Astrocyte (in vitro differentiated cells and primary cell): ENCODE data around the gene ZNF621.

Source experiments
- CTCF ChIP-seq: IDR thresholded peaks from 2 replicates; pipeline ENCODE4 v1.5.1; 2011; ENCODE audit warnings: low read depth, mild to moderate bottlenecking, inconsistent platforms, low read length, moderate library complexity; ENCODE audit not compliant: insufficient read depth
- EZH2 ChIP-seq: IDR thresholded peaks from 2 replicates; pipeline ENCODE4 v1.6.1; 2012; ENCODE audit warnings: mild to moderate bottlenecking, low read length, inconsistent platforms; ENCODE audit not compliant: insufficient read depth

- TF ChIP-seq EZH2 (no peak), CTCF (no peak)
These were observed 60.7 kb downstream of the ZNF621 start for GRCh38 chr3:40585381-40586016.
